Vagina (tissue), 2 donors: ENCODE results near the gene RFT1. TPM values are rescaled to one million over a fixed set of nuclear protein-coding genes. Genes with fewer than 3 reads are reported as not detected.

ENCODE experiments used
- DNase-seq, 2 donors: peaks; one replicate each; pipeline ENCODE4 v3.0.0-alpha.2; 2017; ENCODE audit errors: extremely low spot score in 2 of 2
- H3K27ac ChIP-seq: fragments of 200-600 bp; sonication (generic); one replicate; pipeline ENCODE4 v1.5.1; 2019
- H3K27me3 ChIP-seq: fragments of 200-600 bp; sonication (generic); one replicate; pipeline ENCODE4 v1.5.1; 2019
- H3K36me3 ChIP-seq, 2 donors: fragments of 200-600 bp; sonication (generic); one replicate each; pipeline ENCODE4 v1.5.1; 2017 to 2019
- H3K4me1 ChIP-seq: fragments of 200-600 bp; sonication (generic); one replicate; pipeline ENCODE4 v1.5.1; 2019
- H3K4me3 ChIP-seq, 2 donors: fragments of 200-600 bp; sonication (generic); 1 replicate in 1 of 2; 2 replicates in 1 of 2; pipeline ENCODE4 v1.5.1; 2016 to 2019
- H3K9me3 ChIP-seq: fragments of 200-600 bp; sonication (generic); one replicate; pipeline ENCODE4 v1.5.1; 2019
- CTCF ChIP-seq, 3 experiments: fragments of 450-650 bp in 2 of 3; fragments of 200-600 bp in 1 of 3; sonication (generic) in 1 of 3; IDR thresholded peaks; one replicate each; pipeline ENCODE4 v1.5.1; 2017 to 2019; ENCODE audit warnings: antibody characterized with exemption in 3 of 3, mild to moderate bottlenecking in 2 of 3, moderate library complexity in 2 of 3
- POLR2A ChIP-seq, 2 donors: fragments of 450-650 bp; IDR thresholded peaks; one replicate each; pipeline ENCODE4 v1.6.1; 2017; ENCODE audit warnings: antibody characterized with exemption in 2 of 2, mild to moderate bottlenecking in 2 of 2, moderate library complexity in 2 of 2
- POLR2AphosphoS5 ChIP-seq, 2 donors: sonication (generic); formaldehyde crosslinking; IDR thresholded peaks; one replicate each; pipeline ENCODE4 v1.9.0; 2017; ENCODE audit warnings: antibody characterized with exemption in 2 of 2, mild to moderate bottlenecking in 2 of 2, low read depth in 1 of 2; ENCODE audit not compliant: insufficient read depth in 1 of 2
- intact Hi-C: fragments of 100-400 bp; cut with DNase I; formaldehyde crosslinking; loops from one replicate; pipeline ENCODE4 v1.15.1; 2023
- total RNA-seq: library from RNA; depleted of rRNA; stranded (reverse); fragments of >200 nt; gene quantifications from one replicate; pipeline ENCODE4 v1.2.3, GENCODE V29; 2016

RFT1 gene
- total RNA-seq, 1 donor from 2014 or later, result 13.8 TPM

GRCh38 chr3:53079791-53080555 lies 50.3 kb downstream of the RFT1 start:
- Histone ChIP-seq H3K27ac (no peak overlapping the region), H3K9me3 (no peaks in the 10 kb centered on the region), H3K36me3 (no peaks in the 10 kb centered on the region), H3K27me3 (no peaks in the 10 kb centered on the region), H3K4me3 (no peak overlapping the region), H3K4me1 (peaks cover 18% of the 10 kb centered on the region)
- TF ChIP-seq POLR2AphosphoS5 (IDR thresholded peaks at IDR 0.05; ENCODE audit: insufficient read depth in 1 of 2, low read depth in 1 of 2) (no peak), CTCF (IDR thresholded peaks at IDR 0.05) (no peak), POLR2A (IDR thresholded peaks at IDR 0.05) (no peak)
- no peak for DNase-seq
- intact Hi-C loops, result no loop called here

GRCh38 chr3:53079147-53079546 lies 51.1 kb downstream of the RFT1 start:
- H3K9me3 ChIP-seq, result no peaks in the 10 kb centered on the region
- no peaks in the 10 kb centered on the region for H3K36me3 ChIP-seq
- TF ChIP-seq CTCF (IDR thresholded peaks at IDR 0.05), result no peak
- TF ChIP-seq POLR2A (IDR thresholded peaks at IDR 0.05), result no peak
- no peak for TF ChIP-seq POLR2AphosphoS5 (IDR thresholded peaks at IDR 0.05; ENCODE audit: insufficient read depth in 1 of 2, low read depth in 1 of 2)
- H3K4me1 ChIP-seq, result peaks cover 10% of the 10 kb centered on the region
- no peaks in the 10 kb centered on the region for H3K27me3 ChIP-seq
- H3K27ac ChIP-seq, result no peak overlapping the region
- intact Hi-C loops, result no loop called here
- no peak overlapping the region for H3K4me3 ChIP-seq
- DNase-seq, result no peak

GRCh38 chr3:53078656-53079055 lies 51.6 kb downstream of the RFT1 start:
- Histone ChIP-seq H3K4me3 (no peak overlapping the region), H3K36me3 (no peaks in the 10 kb centered on the region), H3K27me3 (no peaks in the 10 kb centered on the region), H3K4me1 (peaks cover 5% of the 10 kb centered on the region), H3K9me3 (no peaks in the 10 kb centered on the region), H3K27ac (no peak overlapping the region)
- TF ChIP-seq POLR2A (IDR thresholded peaks at IDR 0.05) (no peak), POLR2AphosphoS5 (IDR thresholded peaks at IDR 0.05; ENCODE audit: insufficient read depth in 1 of 2, low read depth in 1 of 2) (no peak), CTCF (IDR thresholded peaks at IDR 0.05) (no peak)
- no peak for DNase-seq
- intact Hi-C loops, result no loop called here

- Histone ChIP-seq H3K9me3 (no peaks in the 10 kb centered on the region), H3K36me3 (no peaks in the 10 kb centered on the region), H3K27ac (no peak overlapping the region), H3K27me3 (no peaks in the 10 kb centered on the region), H3K4me1 (peaks cover 5% of the 10 kb centered on the region), H3K4me3 (no peak overlapping the region)
- no peak for DNase-seq
- TF ChIP-seq POLR2AphosphoS5 (IDR thresholded peaks at IDR 0.05; ENCODE audit: insufficient read depth in 1 of 2, low read depth in 1 of 2), result no peak
- no peak for TF ChIP-seq CTCF (IDR thresholded peaks at IDR 0.05)
- TF ChIP-seq POLR2A (IDR thresholded peaks at IDR 0.05), result no peak
- intact Hi-C loops, result no loop called here
Measured at GRCh38 chr3:53077476-53078220, 52.6 kb downstream of the RFT1 start.

- Histone ChIP-seq H3K36me3 (no peaks in the 10 kb centered on the region), H3K4me3 (no peak overlapping the region), H3K9me3 (no peaks in the 10 kb centered on the region), H3K4me1 (peaks cover 12% of the 10 kb centered on the region), H3K27ac (no peak overlapping the region), H3K27me3 (no peaks in the 10 kb centered on the region)
- no peak for DNase-seq
- TF ChIP-seq POLR2A (IDR thresholded peaks at IDR 0.05) (no peak), POLR2AphosphoS5 (IDR thresholded peaks at IDR 0.05; ENCODE audit: insufficient read depth in 1 of 2, low read depth in 1 of 2) (no peak), CTCF (IDR thresholded peaks at IDR 0.05) (no peak)
- intact Hi-C loops, result no loop called here
Measured at GRCh38 chr3:53075743-53076140, 54.5 kb downstream of the RFT1 start.
